ENCODE measurements around the gene CORO2A. TPM values are rescaled to one million over a fixed set of nuclear protein-coding genes. Genes with fewer than 3 reads are reported as not detected.

CORO2A gene
- total and polyA plus RNA-seq, 2 of the 13 experiments (the other 11 are each of a cell fraction or from before 2014, with no cell fraction given) = 14.4 to 15.3 TPM

DNA sequence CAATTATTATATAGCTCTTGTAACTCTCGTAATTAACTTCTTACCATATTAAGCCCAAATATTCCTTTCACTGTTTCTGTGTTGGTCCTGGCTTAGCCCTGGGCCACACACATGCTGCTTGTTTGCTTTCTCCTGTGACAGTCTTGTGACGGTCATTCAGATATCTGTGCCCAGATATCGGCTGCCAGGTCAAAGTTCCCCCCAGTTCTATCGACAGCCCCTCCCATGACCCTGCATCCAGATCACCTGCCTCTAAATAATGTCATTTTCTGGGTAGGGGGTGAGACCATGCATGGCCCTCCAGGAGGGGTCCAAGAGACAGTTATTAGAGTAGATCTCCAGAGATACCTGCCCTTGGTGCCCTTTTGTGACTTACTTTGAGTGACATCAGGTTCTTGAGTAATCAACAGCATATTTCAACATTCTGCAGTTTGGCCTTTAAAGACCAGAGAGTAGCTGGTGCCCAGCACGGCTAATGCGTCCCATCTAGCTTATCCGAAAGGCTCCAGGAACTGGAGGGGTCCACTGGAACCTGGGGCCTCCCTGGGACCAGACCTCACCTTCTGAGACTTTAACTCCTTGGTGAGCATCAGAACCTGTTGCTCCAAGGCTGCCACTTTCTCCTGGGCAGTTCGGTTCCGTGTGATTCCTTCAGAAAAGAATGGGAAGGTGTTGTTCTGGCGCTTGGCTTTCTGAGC lies 36.1 kb upstream of the CORO2A start (continued):
- TF ChIP-seq, protein P1, sequence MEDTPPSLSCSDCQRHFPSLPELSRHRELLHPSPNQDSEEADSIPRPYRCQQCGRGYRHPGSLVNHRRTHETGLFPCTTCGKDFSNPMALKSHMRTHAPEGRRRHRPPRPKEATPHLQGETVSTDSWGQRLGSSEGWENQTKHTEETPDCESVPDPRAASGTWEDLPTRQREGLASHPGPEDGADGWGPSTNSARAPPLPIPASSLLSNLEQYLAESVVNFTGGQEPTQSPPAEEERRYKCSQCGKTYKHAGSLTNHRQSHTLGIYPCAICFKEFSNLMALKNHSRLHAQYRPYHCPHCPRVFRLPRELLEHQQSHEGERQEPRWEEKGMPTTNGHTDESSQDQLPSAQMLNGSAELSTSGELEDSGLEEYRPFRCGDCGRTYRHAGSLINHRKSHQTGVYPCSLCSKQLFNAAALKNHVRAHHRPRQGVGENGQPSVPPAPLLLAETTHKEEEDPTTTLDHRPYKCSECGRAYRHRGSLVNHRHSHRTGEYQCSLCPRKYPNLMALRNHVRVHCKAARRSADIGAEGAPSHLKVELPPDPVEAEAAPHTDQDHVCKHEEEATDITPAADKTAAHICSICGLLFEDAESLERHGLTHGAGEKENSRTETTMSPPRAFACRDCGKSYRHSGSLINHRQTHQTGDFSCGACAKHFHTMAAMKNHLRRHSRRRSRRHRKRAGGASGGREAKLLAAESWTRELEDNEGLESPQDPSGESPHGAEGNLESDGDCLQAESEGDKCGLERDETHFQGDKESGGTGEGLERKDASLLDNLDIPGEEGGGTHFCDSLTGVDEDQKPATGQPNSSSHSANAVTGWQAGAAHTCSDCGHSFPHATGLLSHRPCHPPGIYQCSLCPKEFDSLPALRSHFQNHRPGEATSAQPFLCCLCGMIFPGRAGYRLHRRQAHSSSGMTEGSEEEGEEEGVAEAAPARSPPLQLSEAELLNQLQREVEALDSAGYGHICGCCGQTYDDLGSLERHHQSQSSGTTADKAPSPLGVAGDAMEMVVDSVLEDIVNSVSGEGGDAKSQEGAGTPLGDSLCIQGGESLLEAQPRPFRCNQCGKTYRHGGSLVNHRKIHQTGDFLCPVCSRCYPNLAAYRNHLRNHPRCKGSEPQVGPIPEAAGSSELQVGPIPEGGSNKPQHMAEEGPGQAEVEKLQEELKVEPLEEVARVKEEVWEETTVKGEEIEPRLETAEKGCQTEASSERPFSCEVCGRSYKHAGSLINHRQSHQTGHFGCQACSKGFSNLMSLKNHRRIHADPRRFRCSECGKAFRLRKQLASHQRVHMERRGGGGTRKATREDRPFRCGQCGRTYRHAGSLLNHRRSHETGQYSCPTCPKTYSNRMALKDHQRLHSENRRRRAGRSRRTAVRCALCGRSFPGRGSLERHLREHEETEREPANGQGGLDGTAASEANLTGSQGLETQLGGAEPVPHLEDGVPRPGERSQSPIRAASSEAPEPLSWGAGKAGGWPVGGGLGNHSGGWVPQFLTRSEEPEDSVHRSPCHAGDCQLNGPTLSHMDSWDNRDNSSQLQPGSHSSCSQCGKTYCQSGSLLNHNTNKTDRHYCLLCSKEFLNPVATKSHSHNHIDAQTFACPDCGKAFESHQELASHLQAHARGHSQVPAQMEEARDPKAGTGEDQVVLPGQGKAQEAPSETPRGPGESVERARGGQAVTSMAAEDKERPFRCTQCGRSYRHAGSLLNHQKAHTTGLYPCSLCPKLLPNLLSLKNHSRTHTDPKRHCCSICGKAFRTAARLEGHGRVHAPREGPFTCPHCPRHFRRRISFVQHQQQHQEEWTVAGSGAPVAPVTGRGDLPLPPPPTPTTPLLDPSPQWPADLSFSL (CRISPR knock-in tag; IDR thresholded peaks at IDR 0.05) = no peak
- TF ChIP-seq BRCA1 (CRISPR knock-in tag; IDR thresholded peaks at IDR 0.05) = no peak
- TF ChIP-seq, protein P2, sequence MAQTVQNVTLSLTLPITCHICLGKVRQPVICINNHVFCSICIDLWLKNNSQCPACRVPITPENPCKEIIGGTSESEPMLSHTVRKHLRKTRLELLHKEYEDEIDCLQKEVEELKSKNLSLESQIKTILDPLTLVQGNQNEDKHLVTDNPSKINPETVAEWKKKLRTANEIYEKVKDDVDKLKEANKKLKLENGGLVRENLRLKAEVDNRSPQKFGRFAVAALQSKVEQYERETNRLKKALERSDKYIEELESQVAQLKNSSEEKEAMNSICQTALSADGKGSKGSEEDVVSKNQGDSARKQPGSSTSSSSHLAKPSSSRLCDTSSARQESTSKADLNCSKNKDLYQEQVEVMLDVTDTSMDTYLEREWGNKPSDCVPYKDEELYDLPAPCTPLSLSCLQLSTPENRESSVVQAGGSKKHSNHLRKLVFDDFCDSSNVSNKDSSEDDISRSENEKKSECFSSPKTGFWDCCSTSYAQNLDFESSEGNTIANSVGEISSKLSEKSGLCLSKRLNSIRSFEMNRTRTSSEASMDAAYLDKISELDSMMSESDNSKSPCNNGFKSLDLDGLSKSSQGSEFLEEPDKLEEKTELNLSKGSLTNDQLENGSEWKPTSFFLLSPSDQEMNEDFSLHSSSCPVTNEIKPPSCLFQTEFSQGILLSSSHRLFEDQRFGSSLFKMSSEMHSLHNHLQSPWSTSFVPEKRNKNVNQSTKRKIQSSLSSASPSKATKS (CRISPR knock-in tag; IDR thresholded peaks at IDR 0.05) = no peak
- no peak for TF ChIP-seq NCOA5 (CRISPR knock-in tag; IDR thresholded peaks at IDR 0.05)
- TF ChIP-seq ZFP62 (CRISPR knock-in tag; IDR thresholded peaks at IDR 0.05) = no peak
- no peak for TF ChIP-seq SOX6 (IDR thresholded peaks at IDR 0.05)
- peak; percentile 41; the same call in 1 of the 2 replicates for TF ChIP-seq SOX6 (CRISPR knock-in tag; IDR thresholded peaks at IDR 0.05)
- no peak for TF ChIP-seq MAFG (CRISPR knock-in tag; IDR thresholded peaks at IDR 0.05)
- TF ChIP-seq, protein P3, sequence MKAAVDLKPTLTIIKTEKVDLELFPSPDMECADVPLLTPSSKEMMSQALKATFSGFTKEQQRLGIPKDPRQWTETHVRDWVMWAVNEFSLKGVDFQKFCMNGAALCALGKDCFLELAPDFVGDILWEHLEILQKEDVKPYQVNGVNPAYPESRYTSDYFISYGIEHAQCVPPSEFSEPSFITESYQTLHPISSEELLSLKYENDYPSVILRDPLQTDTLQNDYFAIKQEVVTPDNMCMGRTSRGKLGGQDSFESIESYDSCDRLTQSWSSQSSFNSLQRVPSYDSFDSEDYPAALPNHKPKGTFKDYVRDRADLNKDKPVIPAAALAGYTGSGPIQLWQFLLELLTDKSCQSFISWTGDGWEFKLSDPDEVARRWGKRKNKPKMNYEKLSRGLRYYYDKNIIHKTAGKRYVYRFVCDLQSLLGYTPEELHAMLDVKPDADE (CRISPR knock-in tag; IDR thresholded peaks at IDR 0.05) = no peak
- TF ChIP-seq, protein P4, sequence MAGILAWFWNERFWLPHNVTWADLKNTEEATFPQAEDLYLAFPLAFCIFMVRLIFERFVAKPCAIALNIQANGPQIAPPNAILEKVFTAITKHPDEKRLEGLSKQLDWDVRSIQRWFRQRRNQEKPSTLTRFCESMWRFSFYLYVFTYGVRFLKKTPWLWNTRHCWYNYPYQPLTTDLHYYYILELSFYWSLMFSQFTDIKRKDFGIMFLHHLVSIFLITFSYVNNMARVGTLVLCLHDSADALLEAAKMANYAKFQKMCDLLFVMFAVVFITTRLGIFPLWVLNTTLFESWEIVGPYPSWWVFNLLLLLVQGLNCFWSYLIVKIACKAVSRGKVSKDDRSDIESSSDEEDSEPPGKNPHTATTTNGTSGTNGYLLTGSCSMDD (CRISPR knock-in tag; IDR thresholded peaks at IDR 0.05) = no peak
- no peak for TF ChIP-seq IRF2 (CRISPR knock-in tag; IDR thresholded peaks at IDR 0.05)
- no peak for TF ChIP-seq ZNF333 (CRISPR knock-in tag; IDR thresholded peaks at IDR 0.05; ENCODE audit: borderline replicate concordance)
- TF ChIP-seq TCF12 (IDR thresholded peaks at IDR 0.05) = no peak
- no peak for TF ChIP-seq TCF12 (CRISPR knock-in tag; IDR thresholded peaks at IDR 0.05)
- TF ChIP-seq RAD21 (CRISPR knock-in tag; IDR thresholded peaks at IDR 0.05) = 0 out of 2 replicates have a peak, but pooled peaks have one; percentile 7
- TF ChIP-seq, protein P5, sequence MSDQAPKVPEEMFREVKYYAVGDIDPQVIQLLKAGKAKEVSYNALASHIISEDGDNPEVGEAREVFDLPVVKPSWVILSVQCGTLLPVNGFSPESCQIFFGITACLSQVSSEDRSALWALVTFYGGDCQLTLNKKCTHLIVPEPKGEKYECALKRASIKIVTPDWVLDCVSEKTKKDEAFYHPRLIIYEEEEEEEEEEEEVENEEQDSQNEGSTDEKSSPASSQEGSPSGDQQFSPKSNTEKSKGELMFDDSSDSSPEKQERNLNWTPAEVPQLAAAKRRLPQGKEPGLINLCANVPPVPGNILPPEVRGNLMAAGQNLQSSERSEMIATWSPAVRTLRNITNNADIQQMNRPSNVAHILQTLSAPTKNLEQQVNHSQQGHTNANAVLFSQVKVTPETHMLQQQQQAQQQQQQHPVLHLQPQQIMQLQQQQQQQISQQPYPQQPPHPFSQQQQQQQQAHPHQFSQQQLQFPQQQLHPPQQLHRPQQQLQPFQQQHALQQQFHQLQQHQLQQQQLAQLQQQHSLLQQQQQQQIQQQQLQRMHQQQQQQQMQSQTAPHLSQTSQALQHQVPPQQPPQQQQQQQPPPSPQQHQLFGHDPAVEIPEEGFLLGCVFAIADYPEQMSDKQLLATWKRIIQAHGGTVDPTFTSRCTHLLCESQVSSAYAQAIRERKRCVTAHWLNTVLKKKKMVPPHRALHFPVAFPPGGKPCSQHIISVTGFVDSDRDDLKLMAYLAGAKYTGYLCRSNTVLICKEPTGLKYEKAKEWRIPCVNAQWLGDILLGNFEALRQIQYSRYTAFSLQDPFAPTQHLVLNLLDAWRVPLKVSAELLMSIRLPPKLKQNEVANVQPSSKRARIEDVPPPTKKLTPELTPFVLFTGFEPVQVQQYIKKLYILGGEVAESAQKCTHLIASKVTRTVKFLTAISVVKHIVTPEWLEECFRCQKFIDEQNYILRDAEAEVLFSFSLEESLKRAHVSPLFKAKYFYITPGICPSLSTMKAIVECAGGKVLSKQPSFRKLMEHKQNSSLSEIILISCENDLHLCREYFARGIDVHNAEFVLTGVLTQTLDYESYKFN (CRISPR knock-in tag; conservative IDR thresholded peaks at IDR 0.05) = peak; percentile 54

All from HepG2 (cell line).